Measurements from ENCODE around the gene MAP3K8. TPM values are rescaled to one million over a fixed set of nuclear protein-coding genes. Genes with fewer than 3 reads are reported as not detected.

The MAP3K8 gene
- total and polyA plus RNA-seq, 2 donors (not counting 1 experiment from before 2014, with no cell fraction given), result 97.0 to 99.2 TPM

GRCh38 chr10:30413996-30414576, 19.9 kb upstream of the MAP3K8 start:
- 10% methylated on average over 2 of the region's 3 CpGs for WGBS (ENCODE audit: insufficient coverage)
- H2AFZ ChIP-seq (ENCODE audit: insufficient read depth, low read depth, low read length, poor library complexity, severe bottlenecking), result no peak overlapping the region
- Mint-ChIP-seq H3K9me3 (ENCODE audit: insufficient read depth) (no peaks in the 10 kb centered on the region), H3K4me3 (no peak overlapping the region), H3K27me3 (no peaks in the 10 kb centered on the region), H3K27ac (peak overlapping the region; percentile 71), H3K4me1 (peaks cover 43% of the 10 kb centered on the region)
- H3K4me1 ChIP-seq (ENCODE audit: control insufficient read depth in 2 of 2, insufficient read depth in 2 of 2, low read length in 2 of 2), result peaks cover 34 to 35% of the 10 kb centered on the region in 2 donors
- no peak overlapping the region for H3K4me3 ChIP-seq (ENCODE audit: control extremely low read depth in 1 of 5, extremely low read depth in 1 of 5, insufficient read depth in 1 of 5, low read depth in 2 of 5, low read length in 4 of 5)
- H3K27ac ChIP-seq (ENCODE audit: low read length in 2 of 2), result peak overlapping the region in 1 of 2 donors; percentile 55
- no peaks in the 10 kb centered on the region for H3K36me3 ChIP-seq (replicated peaks in 1 of 2; ENCODE audit: control extremely low read depth in 1 of 2, control insufficient read depth in 1 of 2, extremely low read depth in 1 of 2, insufficient read depth in 2 of 2, low read length in 1 of 2)
- H3K4me2 ChIP-seq (replicated peaks; ENCODE audit: low read depth, low read length, poor library complexity, severe bottlenecking), result no peak overlapping the region
- no peak overlapping the region for H3K9ac ChIP-seq (ENCODE audit: low read length)
- no peak for TF ChIP-seq EZH2 (IDR thresholded peaks at IDR 0.05; ENCODE audit: borderline replicate concordance, insufficient read depth, low read depth, low read length, poor library complexity, severe bottlenecking)
- TF ChIP-seq CTCF (IDR thresholded peaks at IDR 0.05), result peak; percentile 85
- H3K9me3 ChIP-seq (ENCODE audit: control extremely low read depth in 1 of 3, control insufficient read depth in 2 of 3, insufficient read depth in 1 of 3, low read length in 2 of 3), result peaks cover 0 to 3% (median 0%) of the 10 kb centered on the region in 3 donors
- POLR2A ChIA-PET, result interaction anchor here (0.6 to 1.0 kb wide), 2 partner anchors 23 to 358 kb away, joined by 3 read pairs; no protein-coding TSS in a partner anchor
- peaks cover 19% of the 10 kb centered on the region for H3K79me2 ChIP-seq (ENCODE audit: control insufficient read depth, insufficient read depth, low read length)
- intact Hi-C loops (cut with micrococcal nuclease), result loop anchor here (1.0 to 5.0 kb wide), 7 partner anchors 20 to 177 kb away; partner anchors contain the start of gene MAP3K8
- CTCF ChIA-PET, result interaction anchor here (0.6 to 6.9 kb wide), 34 partner anchors 9 to 1355 kb away, joined by 3 to 87 read pairs (median 5); partner anchors contain the start of gene MAP3K8
- peak; percentile 79 for DNase-seq
- peak; percentile 64 for ATAC-seq (ENCODE audit: low read depth)
- H3K27me3 ChIP-seq (replicated peaks in 1 of 4; ENCODE audit: control extremely low read depth in 1 of 4, control insufficient read depth in 3 of 4, insufficient read depth in 4 of 4, low read length in 3 of 4), result no peaks in the 10 kb centered on the region
- no peaks in the 10 kb centered on the region for H4K20me1 ChIP-seq (ENCODE audit: control insufficient read depth, insufficient read depth, low read length, poor library complexity, severe bottlenecking)

GRCh38 chr10:30415593-30415992, 18.4 kb upstream of the MAP3K8 start:
- CTCF ChIA-PET, result interaction anchor here (0.6 to 6.9 kb wide), 19 partner anchors 14 to 175 kb away, joined by 3 to 87 read pairs (median 5); partner anchors contain the start of gene MAP3K8
- Mint-ChIP-seq H3K27ac (peak overlapping the region; percentile 99), H3K9me3 (ENCODE audit: insufficient read depth) (no peaks in the 10 kb centered on the region), H3K4me1 (peaks cover 56% of the 10 kb centered on the region), H3K4me3 (peak overlapping the region; percentile 87), H3K27me3 (no peaks in the 10 kb centered on the region)
- intact Hi-C loops (cut with micrococcal nuclease), result loop anchor here (1.0 kb wide), 1 partner anchor 8 kb away; no protein-coding TSS in a partner anchor
- Histone ChIP-seq H3K9me3 (ENCODE audit: control extremely low read depth in 1 of 3, control insufficient read depth in 2 of 3, insufficient read depth in 1 of 3, low read length in 2 of 3) (peaks cover 0 to 3% (median 0%) of the 10 kb centered on the region in 3 donors), H4K20me1 (ENCODE audit: control insufficient read depth, insufficient read depth, low read length, poor library complexity, severe bottlenecking) (no peaks in the 10 kb centered on the region), H3K9ac (ENCODE audit: low read length) (peak overlapping the region; percentile 55), H3K4me3 (ENCODE audit: control extremely low read depth in 1 of 5, extremely low read depth in 1 of 5, insufficient read depth in 1 of 5, low read depth in 2 of 5, low read length in 4 of 5) (peak overlapping the region in 1 of 5 experiments; percentile 44), H3K36me3 (replicated peaks in 1 of 2; ENCODE audit: control extremely low read depth in 1 of 2, control insufficient read depth in 1 of 2, extremely low read depth in 1 of 2, insufficient read depth in 2 of 2, low read length in 1 of 2) (no peaks in the 10 kb centered on the region), H3K4me2 (replicated peaks; ENCODE audit: low read depth, low read length, poor library complexity, severe bottlenecking) (peak overlapping the region; percentile 68), H3K27ac (ENCODE audit: low read length in 2 of 2) (peak overlapping the region; percentile 74 to 89), H3K4me1 (ENCODE audit: control insufficient read depth in 2 of 2, insufficient read depth in 2 of 2, low read length in 2 of 2) (peaks cover 45 to 47% of the 10 kb centered on the region in 2 donors), H3K79me2 (ENCODE audit: control insufficient read depth, insufficient read depth, low read length) (peaks cover 19% of the 10 kb centered on the region), H3K27me3 (replicated peaks in 1 of 4; ENCODE audit: control extremely low read depth in 1 of 4, control insufficient read depth in 3 of 4, insufficient read depth in 4 of 4, low read length in 3 of 4) (no peaks in the 10 kb centered on the region), H2AFZ (ENCODE audit: insufficient read depth, low read depth, low read length, poor library complexity, severe bottlenecking) (no peak overlapping the region)
- DNase-seq (peak; percentile 90), ATAC-seq (ENCODE audit: low read depth) (peak; percentile 45)
- POLR2A ChIA-PET, result interaction anchor here (0.5 to 1.4 kb wide), 6 partner anchors 18 to 1639 kb away, joined by 3 to 4 read pairs (median 3); partner anchors contain the start of gene MAP3K8
- 14% methylated on average over 3 of the region's 7 CpGs for WGBS (ENCODE audit: insufficient coverage)
- TF ChIP-seq EZH2 (IDR thresholded peaks at IDR 0.05; ENCODE audit: borderline replicate concordance, insufficient read depth, low read depth, low read length, poor library complexity, severe bottlenecking), result no peak
- TF ChIP-seq CTCF (IDR thresholded peaks at IDR 0.05), result no peak

Data from B cell (primary cell).